ENCODE results near the gene GLP1R. TPM values are rescaled to one million over a fixed set of nuclear protein-coding genes. Genes with fewer than 3 reads are reported as not detected.

The GLP1R gene
- total and polyA plus RNA-seq, 2 donors: 0.05 to 0.58 TPM

DNA sequence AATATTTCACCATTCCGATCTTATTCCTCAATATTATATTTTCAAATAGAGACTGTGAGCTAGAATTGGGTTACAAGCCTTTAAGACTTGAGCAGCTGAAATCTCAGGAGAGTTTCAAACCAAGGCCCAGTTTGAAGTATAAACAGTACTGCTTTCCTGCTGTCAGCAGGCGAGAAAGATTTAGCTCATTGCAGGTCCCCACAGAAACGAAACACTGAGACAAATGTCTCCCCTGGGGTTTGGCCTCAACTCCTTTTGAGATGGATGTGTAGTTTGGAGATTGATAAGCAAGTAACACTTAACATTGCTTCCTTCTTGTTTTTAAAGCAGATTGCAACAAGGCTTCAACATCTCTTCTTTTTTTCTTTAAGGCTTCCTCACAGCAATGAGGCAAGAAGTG is 22.4 kb upstream of the GLP1R start:
- 47% methylated on average over 3 of the region's 3 CpGs for WGBS

DNA sequence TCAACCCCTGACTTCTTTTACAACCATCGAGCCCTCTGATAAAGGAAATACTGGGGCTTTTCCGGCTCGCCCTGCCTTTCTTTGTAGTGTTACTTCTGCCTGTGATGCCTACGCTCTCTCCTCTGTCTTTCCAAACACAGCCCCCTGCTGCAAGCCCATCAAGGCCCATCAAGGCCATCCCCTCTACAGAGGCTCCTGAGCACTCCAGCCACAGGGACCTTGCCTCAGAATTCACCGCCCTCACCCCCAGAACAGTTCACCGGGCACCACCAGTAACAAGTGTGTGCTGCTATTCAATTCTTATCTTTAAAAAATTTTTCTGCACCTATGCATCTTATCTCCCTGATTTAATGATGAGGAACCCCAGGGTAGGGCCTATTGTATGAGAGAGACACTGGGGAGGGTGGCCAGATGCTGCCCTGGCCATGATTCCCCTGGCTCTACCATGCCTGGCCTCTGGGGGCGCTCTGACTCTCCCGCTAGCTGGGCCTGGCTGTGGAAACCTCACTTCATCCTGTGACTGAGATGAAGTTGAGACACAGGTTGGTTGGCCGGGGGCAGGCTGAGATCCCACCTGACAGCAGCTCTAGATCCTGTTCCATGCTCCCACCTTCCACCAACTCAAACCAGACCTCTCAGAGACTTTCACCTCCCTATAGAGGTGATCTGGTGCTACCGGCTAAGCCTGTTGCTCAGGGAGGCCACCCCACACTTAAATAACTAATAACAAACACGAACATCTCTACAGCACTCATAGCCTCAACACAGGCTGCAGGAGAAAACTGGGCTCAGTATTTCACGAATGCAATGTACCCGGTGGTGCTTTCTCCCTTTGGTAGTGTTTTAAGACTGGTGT is 19.2 kb upstream of the GLP1R start:
- Histone ChIP-seq H3K4me3 (ENCODE audit: low read depth, low read length) (no peak overlapping the region), H3K4me1 (ENCODE audit: insufficient read depth) (no peaks in the 10 kb centered on the region), H3K27ac (ENCODE audit: low read depth) (no peak overlapping the region), H3K36me3 (ENCODE audit: insufficient read depth) (no peaks in the 10 kb centered on the region)
- DNase-seq (ENCODE audit: extremely low spot score): no peak
- 76% methylated on average over 13 of the region's 13 CpGs for WGBS

More for the DNA sequence above, 22.4 kb upstream of the GLP1R start:
- no peak overlapping the region for H3K27ac ChIP-seq (ENCODE audit: low read depth)
- no peak for DNase-seq (ENCODE audit: extremely low spot score)
- H3K4me3 ChIP-seq (ENCODE audit: low read depth, low read length): no peak overlapping the region
- H3K4me1 ChIP-seq (ENCODE audit: insufficient read depth): no peaks in the 10 kb centered on the region
- H3K36me3 ChIP-seq (ENCODE audit: insufficient read depth): no peaks in the 10 kb centered on the region

DNA sequence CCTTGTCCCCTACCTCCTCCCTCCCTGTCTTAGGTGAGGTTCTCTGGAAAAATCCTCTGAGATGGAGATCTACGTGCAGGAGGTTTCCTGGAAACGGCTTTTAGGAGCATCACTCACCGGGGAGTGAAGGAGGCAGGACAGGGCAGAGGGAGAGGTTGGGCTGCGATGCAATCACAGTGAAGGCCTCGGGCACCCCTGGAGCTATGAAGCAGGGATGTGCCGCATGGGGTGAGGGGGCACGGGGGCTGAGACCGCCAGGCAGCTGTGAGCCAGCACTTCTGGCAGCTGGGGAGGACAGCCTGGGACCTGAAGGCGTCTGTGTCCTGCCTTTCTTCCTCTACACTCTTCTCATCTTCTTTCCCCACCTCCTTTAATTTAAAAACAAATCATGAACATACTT is 12.9 kb upstream of the GLP1R start:
- Histone ChIP-seq H3K4me3 (ENCODE audit: low read depth, low read length) (no peak overlapping the region), H3K4me1 (ENCODE audit: insufficient read depth) (no peaks in the 10 kb centered on the region), H3K27ac (ENCODE audit: low read depth) (no peak overlapping the region), H3K36me3 (ENCODE audit: insufficient read depth) (no peaks in the 10 kb centered on the region)
- no peak for DNase-seq (ENCODE audit: extremely low spot score)
- WGBS: 52% methylated on average over 9 of the region's 9 CpGs

DNA sequence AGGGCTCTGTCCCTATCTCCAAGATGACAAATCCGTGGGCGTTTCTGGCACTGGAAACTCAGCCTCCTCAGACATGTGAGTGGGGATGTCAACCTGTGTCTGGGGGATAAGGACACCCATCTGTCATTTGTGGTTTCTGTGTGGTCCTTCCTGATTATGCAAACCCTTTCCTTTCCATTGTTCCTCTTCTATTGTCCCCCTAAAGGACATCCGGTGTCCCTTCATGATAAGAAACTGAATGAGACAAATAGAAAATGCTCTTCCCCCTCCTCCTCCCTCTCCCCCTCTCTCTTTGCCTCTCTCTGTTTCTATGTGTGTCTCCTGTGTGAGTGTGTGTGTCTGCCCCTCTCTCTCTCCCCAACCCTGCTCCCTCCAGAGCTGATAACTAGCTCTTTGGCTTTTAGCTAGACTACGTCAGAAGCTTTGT is 11.5 kb upstream of the GLP1R start:
- Histone ChIP-seq H3K36me3 (ENCODE audit: insufficient read depth) (no peaks in the 10 kb centered on the region), H3K4me1 (ENCODE audit: insufficient read depth) (no peaks in the 10 kb centered on the region), H3K4me3 (ENCODE audit: low read depth, low read length) (no peak overlapping the region), H3K27ac (ENCODE audit: low read depth) (no peak overlapping the region)
- 51% methylated on average over 4 of the region's 4 CpGs for WGBS
- no peak for DNase-seq (ENCODE audit: extremely low spot score)

DNA sequence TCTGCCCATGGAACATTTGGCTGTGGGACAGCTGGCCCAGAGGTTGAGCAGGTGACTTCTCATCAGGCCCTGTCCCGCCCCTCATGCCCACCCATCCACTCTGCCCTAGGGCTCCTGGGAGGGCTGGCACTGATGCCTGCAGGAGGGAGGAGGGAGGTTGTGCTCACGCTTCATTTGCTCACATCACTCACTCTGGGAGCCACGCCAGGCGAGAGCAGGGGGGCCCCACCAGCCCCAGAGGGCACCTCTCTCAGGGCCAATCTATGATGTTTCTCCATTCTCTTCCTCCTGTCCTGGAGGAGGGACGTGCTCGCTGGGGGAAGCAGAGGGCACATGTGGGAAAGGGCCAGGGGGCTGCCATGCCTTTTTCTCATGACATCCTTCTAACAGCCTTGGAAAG is 10.9 kb upstream of the GLP1R start:
- Histone ChIP-seq H3K4me1 (ENCODE audit: insufficient read depth) (no peaks in the 10 kb centered on the region), H3K36me3 (ENCODE audit: insufficient read depth) (no peaks in the 10 kb centered on the region), H3K27ac (ENCODE audit: low read depth) (no peak overlapping the region), H3K4me3 (ENCODE audit: low read depth, low read length) (no peak overlapping the region)
- no peak for DNase-seq (ENCODE audit: extremely low spot score)
- WGBS: 72% methylated on average over 6 of the region's 6 CpGs

DNA sequence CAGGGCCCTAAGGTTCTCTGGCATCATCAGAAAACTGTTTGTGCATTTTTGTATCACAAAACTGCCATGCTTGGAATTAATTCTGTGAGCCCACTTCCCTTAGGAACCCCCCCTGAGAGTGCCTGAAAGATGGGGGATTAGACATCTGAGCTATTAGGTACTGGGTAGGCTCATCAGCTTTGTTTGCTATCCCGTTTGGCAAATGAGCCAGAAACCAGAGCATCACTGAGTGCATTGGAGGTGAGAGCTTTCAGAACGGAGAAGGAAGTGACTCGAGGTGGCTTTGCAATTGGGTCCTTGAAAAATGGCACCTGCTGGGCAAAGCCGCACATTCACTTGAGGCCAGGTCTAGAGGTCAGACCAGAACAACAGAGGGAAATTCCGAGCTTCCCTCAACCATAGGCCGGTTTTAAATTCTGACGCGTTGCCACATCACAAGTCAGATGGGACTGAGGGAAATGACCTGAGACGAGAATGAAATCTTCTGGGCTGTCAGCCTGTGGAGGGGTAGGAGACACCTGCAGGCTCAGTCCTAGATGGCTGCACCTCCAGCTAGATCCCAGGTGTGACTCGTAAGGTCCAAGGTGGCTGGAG is 8.4 kb upstream of the GLP1R start:
- Histone ChIP-seq H3K4me1 (ENCODE audit: insufficient read depth) (no peaks in the 10 kb centered on the region), H3K27ac (ENCODE audit: low read depth) (no peak overlapping the region), H3K4me3 (ENCODE audit: low read depth, low read length) (no peak overlapping the region), H3K36me3 (ENCODE audit: insufficient read depth) (no peaks in the 10 kb centered on the region)
- 83% methylated on average over 10 of the region's 10 CpGs for WGBS
- no peak for DNase-seq (ENCODE audit: extremely low spot score)

DNA sequence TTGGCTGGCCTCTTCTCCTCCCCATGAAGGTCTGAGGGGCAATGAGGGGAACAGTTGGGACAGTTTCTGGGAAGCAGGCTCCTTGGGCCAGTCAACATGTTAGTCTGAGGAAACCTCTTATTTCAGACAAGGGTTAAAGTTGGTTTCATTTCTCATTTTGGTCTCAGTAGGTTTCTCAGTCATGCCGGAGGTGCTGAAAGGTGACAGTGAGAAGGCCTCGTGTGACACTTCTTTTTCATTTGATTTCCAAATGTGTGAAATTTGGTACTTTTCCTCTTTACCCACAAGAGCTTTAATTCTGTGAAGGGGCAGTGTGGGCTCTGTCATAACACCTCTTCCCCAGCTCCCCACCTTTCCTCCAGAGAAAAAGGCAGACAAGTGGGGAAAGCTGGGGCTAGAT is 7.5 kb upstream of the GLP1R start:
- Histone ChIP-seq H3K4me3 (ENCODE audit: low read depth, low read length) (no peak overlapping the region), H3K27ac (ENCODE audit: low read depth) (no peak overlapping the region), H3K4me1 (ENCODE audit: insufficient read depth) (no peaks in the 10 kb centered on the region), H3K36me3 (ENCODE audit: insufficient read depth) (no peaks in the 10 kb centered on the region)
- WGBS: 73% methylated on average over 2 of the region's 2 CpGs
- DNase-seq (ENCODE audit: extremely low spot score): no peak

DNA sequence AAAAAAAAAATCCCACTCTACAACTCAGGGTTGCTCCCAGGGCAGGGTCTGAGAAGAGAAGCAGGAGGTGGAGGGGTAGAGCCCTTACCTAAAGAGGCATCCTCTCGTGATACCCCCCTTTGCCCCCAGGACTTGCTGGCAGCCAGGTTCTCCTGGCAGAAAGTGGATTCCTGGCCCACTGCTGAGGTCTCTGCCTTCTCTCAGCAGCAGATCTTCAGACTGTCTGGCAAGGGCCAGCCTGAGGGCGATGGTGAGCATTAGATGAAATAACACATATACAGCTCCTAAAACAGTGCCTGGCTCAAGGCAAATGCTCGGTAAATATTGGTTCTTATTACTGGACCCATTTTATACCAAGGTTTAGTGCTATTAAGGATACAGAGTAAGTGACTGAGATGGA is 4.8 kb upstream of the GLP1R start:
- WGBS: 71% methylated on average over 3 of the region's 3 CpGs
- H3K4me3 ChIP-seq (ENCODE audit: low read depth, low read length): no peak overlapping the region
- no peak for DNase-seq (ENCODE audit: extremely low spot score)
- H3K36me3 ChIP-seq (ENCODE audit: insufficient read depth): no peaks in the 10 kb centered on the region
- H3K4me1 ChIP-seq (ENCODE audit: insufficient read depth): no peaks in the 10 kb centered on the region
- H3K27ac ChIP-seq (ENCODE audit: low read depth): no peak overlapping the region

DNA sequence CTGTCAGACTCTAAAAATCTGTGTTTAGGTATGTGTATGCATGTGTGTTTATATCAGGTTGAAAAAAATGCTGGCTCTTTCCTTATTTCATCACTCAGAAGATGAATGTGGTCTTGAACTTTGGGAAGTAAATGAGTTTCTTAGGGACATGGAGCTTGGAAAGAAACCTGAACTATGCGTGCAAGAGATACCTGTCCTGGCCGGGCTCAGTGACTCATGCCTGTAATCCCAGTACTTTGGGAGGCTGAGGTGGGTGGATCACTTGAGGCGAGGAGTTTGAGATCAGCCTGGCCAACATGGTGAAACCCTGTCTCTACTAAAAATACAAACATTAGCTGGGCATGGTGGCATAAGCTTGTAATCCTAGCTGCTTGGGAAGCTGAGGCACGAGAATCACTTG is 4.4 kb upstream of the GLP1R start:
- WGBS: 86% methylated on average over 4 of the region's 4 CpGs
- no peak overlapping the region for H3K4me3 ChIP-seq (ENCODE audit: low read depth, low read length)
- H3K36me3 ChIP-seq (ENCODE audit: insufficient read depth): no peaks in the 10 kb centered on the region
- H3K27ac ChIP-seq (ENCODE audit: low read depth): no peak overlapping the region
- no peaks in the 10 kb centered on the region for H3K4me1 ChIP-seq (ENCODE audit: insufficient read depth)
- DNase-seq (ENCODE audit: extremely low spot score): no peak

DNA sequence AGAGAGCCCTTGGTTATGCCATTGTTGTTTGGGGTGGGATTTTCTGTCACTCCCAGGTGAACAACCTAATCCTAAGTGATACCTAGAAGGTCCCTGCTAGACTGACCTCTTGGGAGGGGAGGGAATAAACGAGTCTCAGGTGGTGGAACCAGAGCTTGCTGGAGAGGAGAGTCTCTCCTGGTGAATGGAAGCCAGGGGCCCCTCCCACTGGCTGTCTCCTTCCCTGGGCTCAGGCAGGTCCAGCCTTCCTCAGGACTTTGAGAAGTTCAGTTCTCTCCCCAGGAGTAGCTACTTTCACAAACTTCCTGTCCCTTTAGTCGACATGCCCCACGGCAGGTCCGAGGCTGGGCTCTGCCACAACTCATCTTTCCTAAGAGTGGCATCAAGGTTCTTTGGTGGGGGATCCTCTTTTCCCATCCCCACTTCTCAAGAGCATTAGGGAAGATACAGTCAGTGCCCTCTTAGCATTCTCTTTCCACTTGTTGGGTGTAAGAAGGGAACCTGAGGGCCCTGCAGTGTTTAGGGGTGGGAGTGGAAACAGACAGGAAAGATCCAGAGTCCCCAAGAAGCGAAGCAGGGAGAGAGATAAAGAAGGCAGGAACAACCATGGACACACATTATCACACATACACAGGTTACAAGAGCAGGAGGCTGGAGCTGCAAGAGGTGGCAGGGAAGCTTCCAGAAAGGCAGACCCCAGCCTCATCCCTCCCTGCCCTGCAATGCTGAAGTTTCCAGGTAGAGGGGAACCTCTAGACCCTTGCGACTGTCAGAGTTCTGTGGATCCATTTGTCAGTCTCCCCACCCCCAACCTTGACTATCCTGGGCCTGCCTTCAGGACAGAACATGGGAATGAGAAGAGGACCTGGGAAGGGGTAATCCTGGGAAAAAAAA is 900 bp upstream of the GLP1R start:
- no peaks in the 10 kb centered on the region for H3K4me1 ChIP-seq (ENCODE audit: insufficient read depth)
- 64% methylated on average over 6 of the region's 6 CpGs for WGBS
- no peaks in the 10 kb centered on the region for H3K36me3 ChIP-seq (ENCODE audit: insufficient read depth)
- H3K4me3 ChIP-seq (ENCODE audit: low read depth, low read length): no peak overlapping the region
- H3K27ac ChIP-seq (ENCODE audit: low read depth): no peak overlapping the region
- no peak for DNase-seq (ENCODE audit: extremely low spot score)

DNA sequence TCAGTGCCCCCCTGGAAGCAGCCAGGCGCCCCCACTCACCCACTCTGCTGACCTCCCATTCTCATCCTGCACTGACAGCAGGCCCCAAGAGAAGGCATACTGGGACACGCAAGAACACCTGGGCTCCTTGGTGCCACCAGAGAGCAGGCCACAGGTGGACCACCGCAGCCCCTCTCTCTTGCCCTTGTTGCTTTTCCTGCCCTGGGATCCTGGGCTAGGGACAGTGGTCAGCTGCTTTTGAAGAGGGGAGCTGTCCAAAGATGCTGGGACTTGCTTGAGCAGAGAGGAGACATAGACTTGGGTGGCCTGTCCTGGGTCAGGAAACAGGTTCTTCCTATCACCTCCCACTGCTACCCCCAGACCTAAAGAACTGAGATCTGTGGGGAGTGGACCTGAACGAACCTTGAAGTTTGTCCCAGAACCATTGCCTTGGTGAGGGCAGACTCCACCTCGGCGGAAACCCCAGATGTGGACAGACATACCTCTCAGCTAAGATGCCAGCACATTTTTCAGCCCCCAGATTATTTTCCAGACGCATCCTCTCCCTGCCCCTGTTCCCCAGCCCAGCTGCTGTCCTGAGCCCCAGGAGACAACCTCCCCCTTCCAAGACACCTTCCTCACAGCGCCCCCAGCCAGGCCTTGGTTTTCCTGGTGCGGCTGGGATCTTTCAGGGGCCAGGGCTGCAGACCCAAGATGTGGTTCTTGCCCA is 1.1 kb downstream of the GLP1R start:
- no peak for DNase-seq (ENCODE audit: extremely low spot score)
- H3K4me3 ChIP-seq (ENCODE audit: low read depth, low read length): no peak overlapping the region
- H3K4me1 ChIP-seq (ENCODE audit: insufficient read depth): no peaks in the 10 kb centered on the region
- H3K27ac ChIP-seq (ENCODE audit: low read depth): no peak overlapping the region
- whole genome bisulfite sequencing: 75% methylated on average over 9 of the region's 9 CpGs
- H3K36me3 ChIP-seq (ENCODE audit: insufficient read depth): no peaks in the 10 kb centered on the region

DNA sequence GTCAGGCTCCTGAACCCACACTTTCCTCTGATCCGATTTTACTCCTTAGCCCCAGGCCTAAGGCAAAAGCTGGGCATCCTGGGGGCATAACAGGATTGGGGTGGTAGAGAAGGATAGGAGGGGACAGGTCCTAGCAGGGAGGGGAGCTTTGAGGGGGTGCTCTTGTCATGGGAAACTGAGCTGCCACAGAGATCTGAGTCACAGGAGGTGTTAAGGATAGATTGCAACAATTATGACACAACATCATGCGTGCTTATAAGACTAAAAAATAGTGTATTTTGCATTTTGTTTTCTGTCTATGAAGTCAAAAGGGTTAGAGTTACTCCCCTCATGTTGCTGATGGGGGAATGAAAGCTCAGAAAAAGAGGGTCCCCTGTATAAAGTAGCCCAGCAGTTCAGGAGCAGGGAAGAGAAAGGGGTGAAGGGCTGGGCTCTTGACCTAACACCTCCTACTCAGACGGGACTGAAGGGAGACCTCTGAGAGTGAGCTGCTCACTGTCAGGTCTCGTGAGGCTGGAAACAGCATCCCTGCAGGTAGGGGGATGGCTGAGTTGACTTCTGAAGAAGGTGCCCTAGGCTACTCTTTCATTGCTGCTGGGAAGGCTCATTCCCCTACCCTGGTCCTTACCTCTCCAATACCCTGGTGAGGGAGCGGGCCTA is 2.0 kb downstream of the GLP1R start:
- Histone ChIP-seq H3K4me1 (ENCODE audit: insufficient read depth) (no peaks in the 10 kb centered on the region), H3K27ac (ENCODE audit: low read depth) (no peak overlapping the region), H3K36me3 (ENCODE audit: insufficient read depth) (no peaks in the 10 kb centered on the region), H3K4me3 (ENCODE audit: low read depth, low read length) (no peak overlapping the region)
- 79% methylated on average over 5 of the region's 5 CpGs for WGBS
- no peak for DNase-seq (ENCODE audit: extremely low spot score)
